ENCODE data around the gene MUL1.
A peak's percentile ranks its signal among the peaks of the same experiment; 100 is the strongest.
"Not testable (repeated sequence)": the region's sequence is repeated elsewhere in the genome, so short reads cannot be mapped to it uniquely, and the experiment has no call there.

MUL1 gene

DNA sequence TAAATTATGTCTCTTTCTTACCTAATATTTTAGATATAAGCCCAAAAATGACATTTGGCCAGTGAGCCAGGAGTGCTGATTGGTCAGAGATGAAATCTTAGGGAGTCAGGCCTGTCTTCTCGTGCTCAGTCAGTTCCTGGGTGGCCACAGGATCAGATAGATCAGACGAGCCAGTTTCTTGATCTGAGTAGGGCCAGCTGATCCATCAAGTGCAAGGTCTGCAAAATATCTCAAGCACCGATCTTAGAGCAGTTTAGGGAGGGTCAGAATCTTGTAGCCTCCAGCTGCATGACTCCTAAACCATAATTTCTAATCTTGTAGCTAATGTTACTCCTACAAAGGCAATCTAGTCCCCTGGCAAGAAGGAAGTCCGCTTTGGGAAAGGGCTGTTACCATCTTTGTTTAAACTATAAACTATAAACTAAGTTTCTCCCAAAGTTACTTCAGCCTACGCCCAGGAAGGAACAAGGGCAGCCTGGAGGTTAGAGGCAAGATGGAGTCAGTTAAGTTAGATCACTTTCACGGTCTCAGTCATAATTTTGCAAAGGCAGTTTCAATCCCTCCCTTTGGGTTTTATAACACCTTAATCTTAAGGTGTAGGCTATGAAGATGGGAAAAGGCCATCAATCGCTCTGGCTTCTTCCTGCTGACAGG lies 11.8 kb upstream of the MUL1 start:
- H3K27me3 ChIP-seq (ENCODE audit: control insufficient read depth, insufficient read depth, low read length, poor library complexity, severe bottlenecking); H3K4me3 ChIP-seq (ENCODE audit: insufficient read depth, low read depth, low read length); H3K9me3 ChIP-seq (ENCODE audit: control insufficient read depth, low read length); H3K4me1 ChIP-seq (ENCODE audit: control insufficient read depth, insufficient read depth, low read length); H3K27ac ChIP-seq (ENCODE audit: insufficient read depth, low read depth, low read length, poor library complexity, severe bottlenecking); H3K36me3 ChIP-seq (ENCODE audit: control insufficient read depth, insufficient read depth, low read length): not testable (repeated sequence)
- 78 to 84% methylated on average over 7 of the region's 7 CpGs for WGBS, 2 experiments

DNA sequence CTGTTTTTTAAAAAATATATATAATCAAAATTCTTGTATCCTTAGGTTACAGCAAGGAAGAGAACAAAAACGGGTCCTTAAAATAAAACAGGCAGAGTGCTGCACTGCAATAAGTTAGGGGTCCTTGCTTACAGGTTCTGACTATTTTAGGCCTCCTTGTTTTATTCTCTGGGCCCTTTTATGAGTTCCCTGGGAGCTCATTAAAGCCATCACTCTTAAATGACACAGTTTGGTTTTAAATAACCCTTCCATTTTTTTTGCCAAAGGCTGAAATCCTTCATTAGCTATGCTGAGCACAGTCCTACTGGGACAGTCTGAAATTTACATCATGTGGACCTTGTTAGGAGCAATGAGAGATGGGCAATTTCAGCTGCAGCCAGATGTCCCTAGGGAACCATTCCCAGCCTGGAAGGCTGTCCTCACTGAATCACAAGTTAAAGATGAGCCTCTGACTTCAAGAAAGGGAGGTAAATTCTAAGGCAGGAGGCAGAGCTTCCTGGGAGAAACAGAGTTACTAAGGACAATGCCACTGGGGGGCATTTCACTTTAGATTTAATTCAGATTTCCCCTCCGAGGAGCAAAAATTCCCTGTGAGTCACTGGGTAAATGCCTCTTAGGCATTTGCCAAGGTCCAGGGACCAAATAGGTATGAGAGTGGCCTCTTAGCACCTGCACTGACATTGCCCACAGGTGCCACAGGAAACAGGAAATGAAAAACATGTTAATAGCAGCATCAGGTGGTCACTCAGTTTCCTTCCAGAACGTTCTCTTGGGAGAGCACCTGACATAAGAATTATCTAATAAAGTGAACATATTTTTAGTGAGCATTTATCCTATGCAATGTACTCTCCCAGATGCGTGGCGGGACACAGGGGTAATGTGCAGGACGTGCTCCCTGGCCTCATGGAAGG lies 3.8 kb upstream of the MUL1 start:
- Histone ChIP-seq H3K4me1 (ENCODE audit: control insufficient read depth, insufficient read depth, low read length) (no peaks in the 10 kb centered on the region), H3K27ac (ENCODE audit: insufficient read depth, low read depth, low read length, poor library complexity, severe bottlenecking) (no peak overlapping the region), H3K9me3 (ENCODE audit: control insufficient read depth, low read length) (no peaks in the 10 kb centered on the region), H3K27me3 (ENCODE audit: control insufficient read depth, insufficient read depth, low read length, poor library complexity, severe bottlenecking) (peaks cover 54% of the 10 kb centered on the region), H3K36me3 (ENCODE audit: control insufficient read depth, insufficient read depth, low read length) (no peaks in the 10 kb centered on the region), H3K4me3 (ENCODE audit: insufficient read depth, low read depth, low read length) (no peak overlapping the region)
- WGBS, 2 experiments: 74 to 79% methylated on average over 5 to 6 of the region's 6 CpGs

DNA sequence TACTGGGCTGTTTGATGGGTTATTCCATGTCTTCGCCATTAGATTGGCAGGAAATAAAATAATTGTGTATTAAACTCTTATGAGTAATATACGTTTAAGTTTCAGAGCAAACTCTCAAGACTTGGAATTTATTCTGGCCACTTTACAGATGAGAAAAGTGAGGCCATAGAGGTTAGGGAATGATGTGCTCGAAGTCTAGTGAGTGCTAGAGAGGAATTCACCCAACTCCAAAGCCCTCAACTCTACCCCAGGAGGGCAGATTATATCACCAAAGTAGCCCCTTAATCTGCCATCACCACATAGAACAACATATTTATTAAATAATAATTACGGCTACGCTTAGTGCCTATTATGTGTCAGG lies 440 bp upstream of the MUL1 start:
- no peak overlapping the region for H3K27ac ChIP-seq (ENCODE audit: insufficient read depth, low read depth, low read length, poor library complexity, severe bottlenecking)
- 76 to 87% methylated on average over 4 to 5 of the region's 5 CpGs for WGBS, 2 experiments

DNA sequence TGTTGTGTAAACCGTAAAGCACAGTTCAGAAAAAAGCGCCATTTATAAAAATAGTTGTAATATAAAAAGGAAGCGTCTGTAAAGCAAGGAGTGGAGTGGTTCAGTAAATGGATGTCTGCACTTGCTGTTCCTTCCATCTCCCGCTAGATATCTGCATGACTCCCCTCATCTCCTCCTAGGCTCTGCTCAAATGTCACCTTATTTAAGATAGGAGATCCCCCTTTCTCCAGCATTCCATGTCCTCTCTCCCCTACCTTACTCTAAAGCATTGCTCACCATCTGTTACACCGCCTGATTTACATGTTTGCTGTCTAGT lies 745 bp downstream of the MUL1 start:
- peak overlapping the region; percentile 84 for H3K4me3 ChIP-seq (ENCODE audit: insufficient read depth, low read depth, low read length)
- no peaks in the 10 kb centered on the region for H3K36me3 ChIP-seq (ENCODE audit: control insufficient read depth, insufficient read depth, low read length)
- no peaks in the 10 kb centered on the region for H3K4me1 ChIP-seq (ENCODE audit: control insufficient read depth, insufficient read depth, low read length)
- no peak overlapping the region for H3K27ac ChIP-seq (ENCODE audit: insufficient read depth, low read depth, low read length, poor library complexity, severe bottlenecking)
- no peaks in the 10 kb centered on the region for H3K9me3 ChIP-seq (ENCODE audit: control insufficient read depth, low read length)
- 59 to 72% methylated on average over 5 of the region's 5 CpGs for WGBS, 2 experiments
- peaks cover 38% of the 10 kb centered on the region for H3K27me3 ChIP-seq (ENCODE audit: control insufficient read depth, insufficient read depth, low read length, poor library complexity, severe bottlenecking)

More for the DNA sequence above, 440 bp upstream of the MUL1 start:
- H3K9me3 ChIP-seq (ENCODE audit: control insufficient read depth, low read length): no peaks in the 10 kb centered on the region
- H3K4me3 ChIP-seq (ENCODE audit: insufficient read depth, low read depth, low read length): peak overlapping the region; percentile 84
- no peaks in the 10 kb centered on the region for H3K36me3 ChIP-seq (ENCODE audit: control insufficient read depth, insufficient read depth, low read length)
- peaks cover 50% of the 10 kb centered on the region for H3K27me3 ChIP-seq (ENCODE audit: control insufficient read depth, insufficient read depth, low read length, poor library complexity, severe bottlenecking)
- H3K4me1 ChIP-seq (ENCODE audit: control insufficient read depth, insufficient read depth, low read length): no peaks in the 10 kb centered on the region

DNA sequence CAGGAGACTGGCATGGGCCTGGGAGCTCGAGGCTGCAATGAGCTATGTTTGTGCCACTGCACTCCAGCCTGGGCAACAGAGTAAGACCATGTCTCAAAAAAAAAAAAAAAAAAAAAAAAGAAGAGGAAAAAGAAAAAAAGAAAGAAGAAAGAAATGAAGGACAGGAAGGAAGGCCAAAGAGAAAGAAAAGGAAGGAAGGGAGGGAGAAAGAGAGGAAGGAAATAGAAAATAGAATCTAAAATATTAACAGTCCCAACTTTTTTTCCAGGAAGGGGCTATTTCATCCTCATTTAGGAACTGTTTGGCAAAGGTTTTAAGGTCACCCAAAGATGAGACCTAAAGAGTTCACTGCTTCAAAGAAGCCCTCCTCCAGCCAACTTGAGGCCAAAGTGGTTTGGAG lies 2.5 kb downstream of the MUL1 start:
- Histone ChIP-seq H3K27ac (ENCODE audit: insufficient read depth, low read depth, low read length, poor library complexity, severe bottlenecking) (no peak overlapping the region), H3K27me3 (ENCODE audit: control insufficient read depth, insufficient read depth, low read length, poor library complexity, severe bottlenecking) (peaks cover 21% of the 10 kb centered on the region), H3K4me3 (ENCODE audit: insufficient read depth, low read depth, low read length) (no peak overlapping the region), H3K4me1 (ENCODE audit: control insufficient read depth, insufficient read depth, low read length) (no peaks in the 10 kb centered on the region), H3K36me3 (ENCODE audit: control insufficient read depth, insufficient read depth, low read length) (peaks cover 16% of the 10 kb centered on the region), H3K9me3 (ENCODE audit: control insufficient read depth, low read length) (no peaks in the 10 kb centered on the region)
- 91 to 100% methylated on average over 1 of the region's 1 CpG for WGBS, 2 experiments

DNA sequence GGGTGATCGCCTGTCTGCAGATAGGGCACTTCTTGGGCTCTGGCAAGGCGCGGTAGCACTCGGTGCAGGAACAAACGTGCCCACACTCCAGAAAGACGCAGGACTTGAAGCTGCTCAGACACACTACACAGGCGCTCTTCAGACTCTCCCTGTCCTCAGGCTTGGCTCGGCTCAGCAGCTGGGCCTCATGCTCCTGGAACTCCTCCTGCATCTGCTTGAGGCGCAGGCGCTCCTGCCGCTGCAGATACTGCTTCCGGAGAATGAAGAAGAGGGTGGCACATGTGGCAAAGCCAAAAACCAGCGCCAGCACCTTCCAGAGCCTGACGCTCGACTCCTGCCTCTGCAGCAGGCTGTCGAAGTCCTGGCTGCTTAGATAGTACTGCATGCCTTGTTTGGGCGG lies 7.2 kb downstream of the MUL1 start:
- WGBS, 2 experiments: 95 to 96% methylated on average over 17 of the region's 17 CpGs
- peaks cover 29% of the 10 kb centered on the region for H3K36me3 ChIP-seq (ENCODE audit: control insufficient read depth, insufficient read depth, low read length)

DNA sequence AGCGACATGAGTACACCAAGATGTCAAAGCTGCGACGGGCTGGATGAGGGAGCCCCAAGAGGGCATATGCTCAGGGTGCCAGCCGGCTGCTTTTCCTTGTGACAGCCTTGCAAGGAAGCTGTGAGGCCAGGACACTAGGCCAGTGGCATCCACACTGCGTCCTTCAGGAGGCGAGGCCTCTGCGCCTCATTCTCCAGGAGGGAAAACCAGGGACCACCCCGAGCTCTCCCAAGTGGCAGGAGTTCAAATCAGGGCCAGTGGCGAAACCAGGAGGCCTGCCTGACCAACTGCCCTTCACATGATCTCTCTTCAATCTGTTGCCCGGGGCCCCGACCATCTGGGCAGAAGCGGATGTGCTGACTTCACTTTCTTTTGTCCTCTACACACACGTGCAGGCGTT lies 8.2 kb downstream of the MUL1 start:
- 94 to 95% methylated on average over 14 of the region's 14 CpGs for WGBS, 2 experiments
- Histone ChIP-seq H3K36me3 (ENCODE audit: control insufficient read depth, insufficient read depth, low read length) (peaks cover 29% of the 10 kb centered on the region), H3K27me3 (ENCODE audit: control insufficient read depth, insufficient read depth, low read length, poor library complexity, severe bottlenecking) (no peaks in the 10 kb centered on the region)

More for the DNA sequence above, 7.2 kb downstream of the MUL1 start:
- no peak overlapping the region for H3K4me3 ChIP-seq (ENCODE audit: insufficient read depth, low read depth, low read length)
- H3K4me1 ChIP-seq (ENCODE audit: control insufficient read depth, insufficient read depth, low read length): no peaks in the 10 kb centered on the region
- H3K27me3 ChIP-seq (ENCODE audit: control insufficient read depth, insufficient read depth, low read length, poor library complexity, severe bottlenecking): no peaks in the 10 kb centered on the region
- no peaks in the 10 kb centered on the region for H3K9me3 ChIP-seq (ENCODE audit: control insufficient read depth, low read length)
- no peak overlapping the region for H3K27ac ChIP-seq (ENCODE audit: insufficient read depth, low read depth, low read length, poor library complexity, severe bottlenecking)

DNA sequence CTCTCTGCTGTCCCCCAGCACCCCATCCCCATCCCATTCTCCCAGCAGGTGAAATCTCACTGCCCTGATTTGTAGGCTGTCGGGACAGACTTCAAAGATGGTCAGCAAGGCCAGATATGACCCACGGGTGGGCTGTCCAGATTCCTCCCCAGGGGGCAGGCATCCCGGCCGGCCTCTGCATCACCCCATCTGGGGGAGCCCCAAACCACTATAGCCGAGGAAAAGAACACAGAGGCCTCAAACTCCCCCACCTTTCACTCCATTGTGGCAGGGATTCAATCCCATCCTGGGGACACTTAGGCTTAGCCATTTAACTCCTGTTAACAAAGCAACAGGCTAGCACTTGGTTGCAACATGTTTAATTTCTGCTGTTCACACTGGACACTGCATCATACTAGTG lies 8.8 kb downstream of the MUL1 start:
- Histone ChIP-seq H3K36me3 (ENCODE audit: control insufficient read depth, insufficient read depth, low read length) (peaks cover 29% of the 10 kb centered on the region), H3K9me3 (ENCODE audit: control insufficient read depth, low read length) (no peaks in the 10 kb centered on the region), H3K4me1 (ENCODE audit: control insufficient read depth, insufficient read depth, low read length) (peaks cover 4% of the 10 kb centered on the region), H3K27me3 (ENCODE audit: control insufficient read depth, insufficient read depth, low read length, poor library complexity, severe bottlenecking) (no peaks in the 10 kb centered on the region), H3K27ac (ENCODE audit: insufficient read depth, low read depth, low read length, poor library complexity, severe bottlenecking) (no peak overlapping the region), H3K4me3 (ENCODE audit: insufficient read depth, low read depth, low read length) (no peak overlapping the region)
- 91% methylated on average over 5 of the region's 5 CpGs for WGBS, 2 experiments

More for the DNA sequence above, 8.2 kb downstream of the MUL1 start:
- no peaks in the 10 kb centered on the region for H3K9me3 ChIP-seq (ENCODE audit: control insufficient read depth, low read length)
- H3K27ac ChIP-seq (ENCODE audit: insufficient read depth, low read depth, low read length, poor library complexity, severe bottlenecking): no peak overlapping the region
- H3K4me1 ChIP-seq (ENCODE audit: control insufficient read depth, insufficient read depth, low read length): no peaks in the 10 kb centered on the region
- H3K4me3 ChIP-seq (ENCODE audit: insufficient read depth, low read depth, low read length): no peak overlapping the region

DNA sequence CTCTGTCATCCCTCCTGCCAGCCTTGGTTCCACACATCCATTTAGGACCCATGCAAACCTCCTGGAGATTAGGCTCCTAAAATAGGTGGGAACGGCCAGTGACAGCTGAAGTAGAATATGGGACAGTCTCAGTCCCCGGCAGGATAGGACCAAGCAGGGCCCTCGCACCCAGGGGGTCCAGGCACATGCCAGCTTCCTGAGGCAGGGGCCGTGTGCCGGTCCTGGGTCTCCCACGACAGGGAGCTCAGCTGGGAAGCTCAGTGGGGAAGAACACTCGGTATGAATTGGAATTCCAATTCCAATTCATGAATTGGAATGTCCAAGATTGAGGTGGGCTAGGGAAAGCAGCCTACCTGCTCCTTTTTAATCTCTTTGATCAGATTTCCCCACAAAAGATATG lies 9.8 kb downstream of the MUL1 start:
- WGBS, 2 experiments: 94% methylated on average over 7 of the region's 7 CpGs
- Histone ChIP-seq H3K36me3 (ENCODE audit: control insufficient read depth, insufficient read depth, low read length) (peaks cover 29% of the 10 kb centered on the region), H3K4me3 (ENCODE audit: insufficient read depth, low read depth, low read length) (no peak overlapping the region)

DNA sequence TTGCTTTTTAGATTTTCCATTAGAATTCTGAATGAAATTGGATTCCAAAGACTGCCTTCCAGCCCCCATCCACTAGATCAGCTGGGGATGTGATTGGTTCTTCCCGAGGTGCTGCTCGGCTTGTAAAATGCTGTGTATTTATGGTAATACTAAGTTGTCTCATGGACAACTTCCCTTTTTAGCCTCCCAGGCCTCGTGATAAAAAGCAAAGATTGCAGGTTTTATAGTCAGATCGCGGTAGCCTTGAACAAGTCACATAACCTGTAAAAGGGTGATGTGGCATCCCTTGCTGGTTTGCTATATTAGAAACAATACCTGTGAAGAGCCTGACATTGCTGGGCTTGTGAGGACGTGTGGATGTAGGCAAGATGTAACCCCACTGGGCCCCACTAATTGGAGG lies 10.4 kb downstream of the MUL1 start:
- no peak overlapping the region for H3K27ac ChIP-seq (ENCODE audit: insufficient read depth, low read depth, low read length, poor library complexity, severe bottlenecking)
- 90 to 93% methylated on average over 6 of the region's 6 CpGs for WGBS, 2 experiments
- H3K4me1 ChIP-seq (ENCODE audit: control insufficient read depth, insufficient read depth, low read length): peaks cover 6% of the 10 kb centered on the region
- H3K4me3 ChIP-seq (ENCODE audit: insufficient read depth, low read depth, low read length): no peak overlapping the region
- no peaks in the 10 kb centered on the region for H3K9me3 ChIP-seq (ENCODE audit: control insufficient read depth, low read length)
- H3K36me3 ChIP-seq (ENCODE audit: control insufficient read depth, insufficient read depth, low read length): peaks cover 29% of the 10 kb centered on the region
- no peaks in the 10 kb centered on the region for H3K27me3 ChIP-seq (ENCODE audit: control insufficient read depth, insufficient read depth, low read length, poor library complexity, severe bottlenecking)

More for the DNA sequence above, 9.8 kb downstream of the MUL1 start:
- H3K27ac ChIP-seq (ENCODE audit: insufficient read depth, low read depth, low read length, poor library complexity, severe bottlenecking): no peak overlapping the region
- no peaks in the 10 kb centered on the region for H3K9me3 ChIP-seq (ENCODE audit: control insufficient read depth, low read length)
- peaks cover 6% of the 10 kb centered on the region for H3K4me1 ChIP-seq (ENCODE audit: control insufficient read depth, insufficient read depth, low read length)
- no peaks in the 10 kb centered on the region for H3K27me3 ChIP-seq (ENCODE audit: control insufficient read depth, insufficient read depth, low read length, poor library complexity, severe bottlenecking)

Data from ectodermal cell (in vitro differentiated cells).